ENCODE results near the gene PARD3B. TPM values are rescaled to one million over a fixed set of nuclear protein-coding genes. Genes with fewer than 3 reads are reported as not detected.

Gene PARD3B
- total and polyA plus RNA-seq, 10 of the 15 experiments (the other 5 are each of a cell fraction or from before 2014, with no cell fraction given) = 0.01 to 0.54 (median 0.07) TPM; not detected in 7

- Histone ChIP-seq H3K79me2 (ENCODE audit: control insufficient read depth, insufficient read depth, low read length) (no peaks in the 10 kb centered on the region), H3K4me1 (ENCODE audit: control insufficient read depth, insufficient read depth, low read length) (no peaks in the 10 kb centered on the region), H3K36me3 (ENCODE audit: control insufficient read depth in 2 of 2, insufficient read depth in 2 of 2, low read length in 1 of 2) (no peaks in the 10 kb centered on the region), H3K4me3 (no peak overlapping the region), H3K9me3 (replicated peaks; ENCODE audit: control insufficient read depth, insufficient read depth, low read length) (no peaks in the 10 kb centered on the region), H3K4me2 (ENCODE audit: control insufficient read depth, insufficient read depth) (no peak overlapping the region), H3K27ac (ENCODE audit: control insufficient read depth, insufficient read depth) (no peak overlapping the region), H3K9ac (ENCODE audit: control insufficient read depth, insufficient read depth, low read length) (no peak overlapping the region), H4K20me1 (ENCODE audit: control insufficient read depth, insufficient read depth) (no peaks in the 10 kb centered on the region), H3K27me3 (replicated peaks in 1 of 2; ENCODE audit: control insufficient read depth in 2 of 2, insufficient read depth in 2 of 2, low read length in 1 of 2) (no peaks in the 10 kb centered on the region), H2AFZ (ENCODE audit: control insufficient read depth, low read depth, low read length) (no peak overlapping the region)
- FAIRE-seq (no peak), ATAC-seq (no peak), DNase-seq (ENCODE audit: low read depth, low spot score) (no peak)
- TF ChIP-seq ATF2 (IDR thresholded peaks at IDR 0.05; ENCODE audit: low read length) (no peak), TCF7 (IDR thresholded peaks at IDR 0.05; ENCODE audit: borderline replicate concordance) (no peak), KDM1A (IDR thresholded peaks at IDR 0.05; ENCODE audit: borderline replicate concordance) (no peak), MTA3 (IDR thresholded peaks at IDR 0.05; ENCODE audit: borderline replicate concordance, low read length) (no peak), MEF2A (IDR thresholded peaks at IDR 0.05; ENCODE audit: insufficient read depth, low read depth, low read length) (no peak), HDAC2 (IDR thresholded peaks at IDR 0.05) (no peak), E2F8 (IDR thresholded peaks at IDR 0.05; ENCODE audit: low read depth, partially characterized antibody) (no peak), SIX5 (IDR thresholded peaks at IDR 0.05; ENCODE audit: low read depth, low read length, severe bottlenecking) (no peak), BCLAF1 (IDR thresholded peaks at IDR 0.05) (no peak), ZNF207 (IDR thresholded peaks at IDR 0.05; ENCODE audit: borderline replicate concordance) (no peak), HCFC1 (IDR thresholded peaks at IDR 0.05; ENCODE audit: low read length) (no peak), IRF5 (IDR thresholded peaks at IDR 0.05; ENCODE audit: borderline replicate concordance) (no peak), POLR2A (IDR thresholded peaks at IDR 0.05; ENCODE audit: low read depth, low read length) (no peak), SMC3 (IDR thresholded peaks at IDR 0.05; ENCODE audit: borderline replicate concordance, low read length) (no peak), ZBED1 (IDR thresholded peaks at IDR 0.05; ENCODE audit: borderline replicate concordance) (no peak), ZBTB33 (IDR thresholded peaks at IDR 0.05) (no peak)
- ChIA-PET CTCF (no interaction called here), RAD21 (ENCODE audit: unreplicated experiment) (interaction anchor here (0.6 kb wide), 1 partner anchor 8 kb away, joined by 3 read pairs; no protein-coding TSS in a partner anchor), POLR2A (no interaction called here), SMC1A (ENCODE audit: uncharacterized antibody, unreplicated experiment) (interaction anchor here (0.9 kb wide), 1 partner anchor 26 kb away, joined by 3 read pairs; no protein-coding TSS in a partner anchor)
- in situ Hi-C loops (cut with MboI) (no loop called here), intact Hi-C loops (cut with micrococcal nuclease; ENCODE audit: unreplicated experiment) (no loop called here)
- WGBS (ENCODE audit: insufficient coverage, insufficient replicate concordance, low lambda C conversion rate, missing lambda C conversion rate) = 41% methylated on average over 2 of the region's 2 CpGs
- no TSS peak for BruUV-seq (replicated peaks)
Measured at GRCh38 chr2:204680576-204680975, 135.3 kb downstream of the PARD3B start.
